ENCODE data around the gene BRINP1.

DNA sequence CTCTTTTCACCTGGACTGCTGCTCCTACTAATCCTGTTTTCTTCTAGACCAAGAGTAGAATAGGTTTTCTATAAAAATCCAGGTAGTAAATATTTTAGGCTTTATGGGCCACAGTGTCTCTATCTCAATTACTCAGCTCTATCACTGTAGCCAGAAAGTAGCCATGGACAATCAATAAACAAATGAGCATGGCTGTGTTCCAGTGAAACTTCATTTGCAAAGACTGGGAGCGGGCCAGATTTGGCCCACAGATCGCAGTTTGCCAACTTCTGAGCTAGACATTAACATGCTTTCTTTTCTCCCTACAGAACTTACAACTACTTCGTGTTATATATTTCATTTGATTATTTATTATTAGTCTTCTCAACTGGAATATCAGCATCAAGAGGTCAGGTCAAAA, 30.2 kb downstream of the BRINP1 start:
- TF ChIP-seq, protein P1, sequence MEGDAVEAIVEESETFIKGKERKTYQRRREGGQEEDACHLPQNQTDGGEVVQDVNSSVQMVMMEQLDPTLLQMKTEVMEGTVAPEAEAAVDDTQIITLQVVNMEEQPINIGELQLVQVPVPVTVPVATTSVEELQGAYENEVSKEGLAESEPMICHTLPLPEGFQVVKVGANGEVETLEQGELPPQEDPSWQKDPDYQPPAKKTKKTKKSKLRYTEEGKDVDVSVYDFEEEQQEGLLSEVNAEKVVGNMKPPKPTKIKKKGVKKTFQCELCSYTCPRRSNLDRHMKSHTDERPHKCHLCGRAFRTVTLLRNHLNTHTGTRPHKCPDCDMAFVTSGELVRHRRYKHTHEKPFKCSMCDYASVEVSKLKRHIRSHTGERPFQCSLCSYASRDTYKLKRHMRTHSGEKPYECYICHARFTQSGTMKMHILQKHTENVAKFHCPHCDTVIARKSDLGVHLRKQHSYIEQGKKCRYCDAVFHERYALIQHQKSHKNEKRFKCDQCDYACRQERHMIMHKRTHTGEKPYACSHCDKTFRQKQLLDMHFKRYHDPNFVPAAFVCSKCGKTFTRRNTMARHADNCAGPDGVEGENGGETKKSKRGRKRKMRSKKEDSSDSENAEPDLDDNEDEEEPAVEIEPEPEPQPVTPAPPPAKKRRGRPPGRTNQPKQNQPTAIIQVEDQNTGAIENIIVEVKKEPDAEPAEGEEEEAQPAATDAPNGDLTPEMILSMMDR (IDR thresholded peaks at IDR 0.05) = no peak
- no peak for TF ChIP-seq EZH2 (IDR thresholded peaks at IDR 0.05; ENCODE audit: borderline replicate concordance, insufficient read depth, low read depth, low read length, poor library complexity, severe bottlenecking)
